Fibroblast of lung (primary cell): ENCODE data around the gene MBD6. TPM values are rescaled to one million over a fixed set of nuclear protein-coding genes. Genes with fewer than 3 reads are reported as not detected.

Experiments
- DNase-seq, 2 donors: peaks; one replicate each; pipeline versions ENCODE4 v3.0.0 to v3.0.0-alpha.2; 2010; ENCODE audit warnings: low read depth in 2 of 2
- H2AFZ ChIP-seq: 2 replicates; pipeline ENCODE4 v1.5.1; 2012; ENCODE audit warnings: low read length, control low read depth, inconsistent platforms
- H3K27ac ChIP-seq: 2 replicates; pipeline ENCODE4 v1.5.1; 2011; ENCODE audit warnings: low read length, control low read depth; ENCODE audit not compliant: insufficient read depth
- H3K27me3 ChIP-seq: 2 replicates; pipeline ENCODE4 v1.5.1; 2011; ENCODE audit warnings: mild to moderate bottlenecking, low read length; ENCODE audit not compliant: control insufficient read depth, insufficient read depth
- H3K36me3 ChIP-seq: 2 replicates; pipeline ENCODE4 v1.5.1; 2011; ENCODE audit warnings: low read length; ENCODE audit not compliant: control insufficient read depth, insufficient read depth
- H3K4me1 ChIP-seq: 2 replicates; pipeline ENCODE4 v1.5.1; 2011; ENCODE audit warnings: low read length; ENCODE audit not compliant: control insufficient read depth, insufficient read depth; ENCODE audit errors: extremely low read depth
- H3K4me2 ChIP-seq: 2 replicates; pipeline ENCODE4 v1.5.1; 2011; ENCODE audit warnings: low read length, control low read depth; ENCODE audit not compliant: insufficient read depth; ENCODE audit errors: extremely low read depth
- H3K4me3 ChIP-seq, 4 experiments: fragments of 200-600 bp in 1 of 4; sonication (generic) in 1 of 4; replicated peaks in 1 of 4; 2 replicates each; pipeline ENCODE4 v1.5.1; 2011 to 2016; ENCODE audit warnings: low read length in 4 of 4, low read depth in 3 of 4, mild to moderate bottlenecking in 3 of 4, control low read depth in 2 of 4, inconsistent platforms in 1 of 4, mixed read lengths in 1 of 4; ENCODE audit not compliant: insufficient read depth in 1 of 4; ENCODE audit errors: control extremely low read depth in 1 of 4
- H3K79me2 ChIP-seq: 2 replicates; pipeline ENCODE4 v1.5.1; 2012; ENCODE audit warnings: mild to moderate bottlenecking, low read length, inconsistent platforms; ENCODE audit not compliant: control insufficient read depth, insufficient read depth
- H3K9ac ChIP-seq: 2 replicates; pipeline ENCODE4 v1.5.1; 2011; ENCODE audit warnings: mild to moderate bottlenecking, low read length, control low read depth; ENCODE audit not compliant: insufficient read depth
- H3K9me3 ChIP-seq: 2 replicates; pipeline ENCODE4 v1.5.1; 2012; ENCODE audit warnings: low read depth, low read length; ENCODE audit not compliant: control insufficient read depth, insufficient read depth
- H4K20me1 ChIP-seq: 2 replicates; pipeline ENCODE4 v1.5.1; 2011; ENCODE audit warnings: low read length; ENCODE audit not compliant: control insufficient read depth, insufficient read depth; ENCODE audit errors: extremely low read depth
- EZH2 ChIP-seq: IDR thresholded peaks from 2 replicates; pipeline ENCODE4 v1.5.1; 2012; ENCODE audit warnings: low read length, control low read depth, mild to moderate bottlenecking; ENCODE audit errors: missing control alignments
- polyA plus RNA-seq, 2 donors: library from polyadenylated mRNA; depleted of rRNA in 1 of 2; stranded (reverse) in 1 of 2; unstranded in 1 of 2; fragments of >200 nt; gene quantifications; 2 replicates each; pipeline ENCODE4 v1.2.1, GENCODE V29; 2011 to 2012; ENCODE audit warnings: missing spikeins in 1 of 2
- total RNA-seq: library from RNA; depleted of rRNA; stranded (reverse); fragments of >200 nt; gene quantifications from 2 replicates; pipeline ENCODE4 v1.2.1, GENCODE V29; 2014
- TF ChIP-seq, protein P1 (sequence below), 2 donors: IDR thresholded peaks in 1 of 2; conservative IDR thresholded peaks in 1 of 2; 1 replicate in 1 of 2; 2 replicates in 1 of 2; pipeline ENCODE4 v1.5.1; 2011 to 2012; ENCODE audit warnings: low read length in 2 of 2, control low read depth in 1 of 2, inconsistent platforms in 1 of 2, low read depth in 1 of 2, mild to moderate bottlenecking in 1 of 2

MBD6 gene
- total and polyA plus RNA-seq, 2 donors (not counting 1 experiment from before 2014, with no cell fraction given) = 3.0 to 7.1 TPM

DNA sequence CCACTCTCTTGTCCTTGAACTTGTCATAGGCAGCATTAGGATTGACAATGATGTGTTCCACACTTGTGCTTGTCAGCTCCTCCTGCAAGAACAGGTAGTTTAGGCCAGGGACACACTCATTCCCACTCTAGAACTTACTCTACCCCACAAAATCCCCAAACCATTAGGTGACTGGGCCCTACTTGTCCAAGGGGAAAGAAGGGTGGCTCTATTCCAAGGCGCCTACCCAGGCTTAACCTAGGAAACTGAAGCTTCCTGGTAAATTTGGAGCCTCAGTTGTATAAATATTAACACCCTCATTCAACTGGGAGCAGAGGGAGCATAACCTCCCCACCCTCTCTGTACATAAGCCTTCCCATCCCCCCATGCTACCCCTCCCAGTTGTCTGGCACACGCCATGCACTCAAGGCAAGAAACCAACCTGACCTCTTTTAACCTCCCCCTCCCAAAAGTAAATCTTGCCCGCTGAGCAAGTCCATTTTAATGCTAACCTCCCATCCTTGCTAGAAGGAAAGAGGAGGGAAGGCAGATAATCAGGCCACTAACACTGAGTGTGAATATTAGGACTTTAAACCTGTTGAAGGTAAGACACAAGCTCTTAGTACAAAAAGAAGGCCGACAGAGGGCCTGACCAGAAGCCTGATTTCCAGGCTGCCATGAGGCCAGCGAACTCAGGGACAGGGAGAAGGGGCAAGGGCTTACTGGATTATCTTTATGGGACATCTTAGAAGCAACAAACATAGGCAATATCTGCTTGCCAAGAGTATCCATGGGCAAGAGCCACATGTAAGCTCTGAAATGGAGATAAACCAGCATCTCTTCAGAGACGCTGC is 13.4 kb downstream of the MBD6 start:
- Histone ChIP-seq H3K27ac (no peak overlapping the region), H3K79me2 (peaks cover 2% of the 10 kb centered on the region), H3K4me2 (no peak overlapping the region), H3K4me3 (no peak overlapping the region), H3K9ac (no peak overlapping the region), H2AFZ (no peak overlapping the region), H3K9me3 (no peaks in the 10 kb centered on the region), H3K4me1 (no peaks in the 10 kb centered on the region), H3K36me3 (peaks cover 20% of the 10 kb centered on the region), H4K20me1 (no peaks in the 10 kb centered on the region), H3K27me3 (no peaks in the 10 kb centered on the region)
- no peak for DNase-seq
- TF ChIP-seq, protein P1, sequence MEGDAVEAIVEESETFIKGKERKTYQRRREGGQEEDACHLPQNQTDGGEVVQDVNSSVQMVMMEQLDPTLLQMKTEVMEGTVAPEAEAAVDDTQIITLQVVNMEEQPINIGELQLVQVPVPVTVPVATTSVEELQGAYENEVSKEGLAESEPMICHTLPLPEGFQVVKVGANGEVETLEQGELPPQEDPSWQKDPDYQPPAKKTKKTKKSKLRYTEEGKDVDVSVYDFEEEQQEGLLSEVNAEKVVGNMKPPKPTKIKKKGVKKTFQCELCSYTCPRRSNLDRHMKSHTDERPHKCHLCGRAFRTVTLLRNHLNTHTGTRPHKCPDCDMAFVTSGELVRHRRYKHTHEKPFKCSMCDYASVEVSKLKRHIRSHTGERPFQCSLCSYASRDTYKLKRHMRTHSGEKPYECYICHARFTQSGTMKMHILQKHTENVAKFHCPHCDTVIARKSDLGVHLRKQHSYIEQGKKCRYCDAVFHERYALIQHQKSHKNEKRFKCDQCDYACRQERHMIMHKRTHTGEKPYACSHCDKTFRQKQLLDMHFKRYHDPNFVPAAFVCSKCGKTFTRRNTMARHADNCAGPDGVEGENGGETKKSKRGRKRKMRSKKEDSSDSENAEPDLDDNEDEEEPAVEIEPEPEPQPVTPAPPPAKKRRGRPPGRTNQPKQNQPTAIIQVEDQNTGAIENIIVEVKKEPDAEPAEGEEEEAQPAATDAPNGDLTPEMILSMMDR (conservative IDR thresholded peaks at IDR 0.05 in 1 of 2, IDR thresholded peaks at IDR 0.05 in 1 of 2; ENCODE audit: low read depth in 1 of 2, low read length in 2 of 2) = no peak
- TF ChIP-seq EZH2 = no peak

DNA sequence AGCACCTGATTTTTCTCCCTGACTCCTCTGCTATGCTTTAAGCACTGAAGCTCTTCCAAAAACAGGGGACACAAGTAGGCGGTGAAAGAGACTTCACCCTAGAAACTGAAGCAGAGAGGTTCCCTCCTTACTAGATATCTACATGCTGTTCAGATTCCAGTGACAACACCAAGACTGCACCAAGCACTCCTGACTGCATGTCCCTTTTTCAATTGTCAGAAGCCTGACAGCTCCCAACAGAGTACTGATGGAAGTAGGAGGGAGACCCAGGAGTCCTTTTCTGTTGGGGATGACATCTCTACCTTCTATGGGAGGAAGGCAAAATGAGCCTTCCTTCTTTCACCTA is 13.9 kb downstream of the MBD6 start:
- no peaks in the 10 kb centered on the region for H4K20me1 ChIP-seq
- no peak overlapping the region for H3K9ac ChIP-seq
- H3K79me2 ChIP-seq = peaks cover 2% of the 10 kb centered on the region
- no peak overlapping the region for H3K4me2 ChIP-seq
- peaks cover 18% of the 10 kb centered on the region for H3K36me3 ChIP-seq
- no peak overlapping the region for H3K27ac ChIP-seq
- DNase-seq = no peak
- H3K4me3 ChIP-seq = no peak overlapping the region
- no peak overlapping the region for H2AFZ ChIP-seq
- no peak for TF ChIP-seq EZH2
- TF ChIP-seq, protein P1 (conservative IDR thresholded peaks at IDR 0.05 in 1 of 2, IDR thresholded peaks at IDR 0.05 in 1 of 2; ENCODE audit: low read depth in 1 of 2, low read length in 2 of 2) = no peak
- H3K4me1 ChIP-seq = no peaks in the 10 kb centered on the region
- H3K27me3 ChIP-seq = no peaks in the 10 kb centered on the region
- H3K9me3 ChIP-seq = no peaks in the 10 kb centered on the region

DNA sequence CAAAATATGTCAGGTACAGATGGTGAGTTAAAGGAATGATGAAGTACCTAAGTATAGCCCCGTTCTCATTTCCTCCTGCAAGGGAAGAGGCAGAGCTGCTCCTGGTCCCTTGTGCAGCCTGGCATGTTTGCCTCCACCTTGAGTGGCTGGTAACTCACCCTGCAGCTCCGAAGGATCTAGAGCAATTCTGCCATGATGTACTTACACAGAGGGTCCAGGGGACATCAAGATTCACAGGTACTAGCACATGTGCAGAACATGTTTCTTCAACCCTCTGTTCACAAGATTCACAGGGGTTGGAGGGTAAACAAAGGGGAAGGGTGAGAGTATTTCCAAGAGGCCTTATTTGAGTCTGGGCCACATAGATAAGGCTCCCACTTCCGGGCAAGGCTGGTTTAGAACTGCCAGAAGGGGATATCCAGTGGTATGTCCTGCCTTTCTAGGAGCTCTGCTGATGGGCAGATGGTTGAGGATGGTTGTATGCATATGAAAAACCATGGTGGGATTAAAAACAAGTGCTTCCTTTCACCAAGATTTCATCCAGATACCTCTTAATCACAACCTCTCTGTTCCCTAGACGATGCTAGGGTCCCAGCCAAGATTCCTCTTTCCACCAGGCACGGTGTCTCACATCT is 16.6 kb downstream of the MBD6 start:
- no peak for TF ChIP-seq EZH2
- TF ChIP-seq, protein P1 (conservative IDR thresholded peaks at IDR 0.05 in 1 of 2, IDR thresholded peaks at IDR 0.05 in 1 of 2; ENCODE audit: low read depth in 1 of 2, low read length in 2 of 2) = no peak
- no peak for DNase-seq
- H3K79me2 ChIP-seq = peaks cover 8% of the 10 kb centered on the region
- no peaks in the 10 kb centered on the region for H3K27me3 ChIP-seq
- H3K36me3 ChIP-seq = peaks cover 9% of the 10 kb centered on the region
- no peak overlapping the region for H2AFZ ChIP-seq
- no peaks in the 10 kb centered on the region for H4K20me1 ChIP-seq
- H3K4me2 ChIP-seq = no peak overlapping the region
- H3K9ac ChIP-seq = no peak overlapping the region
- H3K9me3 ChIP-seq = no peaks in the 10 kb centered on the region
- H3K4me1 ChIP-seq = no peaks in the 10 kb centered on the region
- H3K4me3 ChIP-seq = no peak overlapping the region
- H3K27ac ChIP-seq = no peak overlapping the region
